Loucy (cell line): ENCODE data around the gene GEMIN5.

ENCODE experiments used
- CTCF ChIP-seq: fragments of 200-600 bp; sonication (generic); conservative IDR thresholded peaks from 2 replicates; pipeline ENCODE4 v1.5.1; 2014; ENCODE audit warnings: mild to moderate bottlenecking, antibody characterized with exemption, low read length
- EZH2phosphoT487 ChIP-seq: fragments of 200-600 bp; IDR thresholded peaks from 2 replicates; pipeline ENCODE4 v1.6.1; 2018; ENCODE audit warnings: antibody characterized with exemption, mild to moderate bottlenecking, moderate library complexity, borderline replicate concordance

- no peak for TF ChIP-seq CTCF
- TF ChIP-seq EZH2phosphoT487: no peak
These were observed 759 bp downstream of the GEMIN5 start for GRCh38 chr5:154937186-154937717.
